ENCODE results near the gene ANO4.

The ANO4 gene

GRCh38 chr12:100843061-100843460 is 48.5 kb downstream of the ANO4 start:
- H3K27ac ChIP-seq (replicated peaks; ENCODE audit: low read length), result no peak overlapping the region
- no peak overlapping the region for H4K8ac ChIP-seq (ENCODE audit: low read depth, low read length)
- H2AK5ac ChIP-seq (ENCODE audit: low read depth, low read length), result no peak overlapping the region
- no CpG with 5 or more reads among the region's 2 CpGs for WGBS, 2 donors (ENCODE audit: extremely low coverage in 2 of 2, insufficient read length in 2 of 2, insufficient replicate concordance in 1 of 2)
- peaks cover 0 to 2% of the 10 kb centered on the region in 2 donors for H3K4me1 ChIP-seq (ENCODE audit: control insufficient read depth in 2 of 2, insufficient read depth in 1 of 2, low read depth in 1 of 2, low read length in 2 of 2)
- DNase-seq (ENCODE audit: low spot score), result no peak
- H3K4me2 ChIP-seq (ENCODE audit: insufficient read depth, low read length, poor library complexity, severe bottlenecking), result no peak overlapping the region
- no peak overlapping the region for H3K4me3 ChIP-seq (ENCODE audit: low read length in 2 of 2)
- no peaks in the 10 kb centered on the region for H3K79me1 ChIP-seq (ENCODE audit: low read depth, low read length)
- no peak overlapping the region for H2BK5ac ChIP-seq (ENCODE audit: low read length)
- no peak overlapping the region for H2BK15ac ChIP-seq (ENCODE audit: low read length)
- no peak overlapping the region for H2BK12ac ChIP-seq (ENCODE audit: low read length)
- no peak overlapping the region for H3K14ac ChIP-seq (ENCODE audit: low read length)
- H3K18ac ChIP-seq (ENCODE audit: low read length), result no peak overlapping the region
- H3K9ac ChIP-seq (ENCODE audit: low read depth, low read length, poor library complexity), result no peak overlapping the region
- H3K4ac ChIP-seq (ENCODE audit: low read length), result no peak overlapping the region
- H2AFZ ChIP-seq (ENCODE audit: low read length), result no peak overlapping the region
- no peaks in the 10 kb centered on the region for H3K9me3 ChIP-seq (replicated peaks in 1 of 2; ENCODE audit: control insufficient read depth in 2 of 2, insufficient read depth in 1 of 2, low read depth in 1 of 2, low read length in 2 of 2)
- H4K91ac ChIP-seq (ENCODE audit: low read depth, low read length, poor library complexity), result no peak overlapping the region
- H3K23ac ChIP-seq (ENCODE audit: low read depth, low read length, poor library complexity), result no peak overlapping the region
- H3K36me3 ChIP-seq (replicated peaks in 1 of 2; ENCODE audit: control insufficient read depth in 2 of 2, insufficient read depth in 2 of 2, low read length in 2 of 2), result no peaks in the 10 kb centered on the region
- no peaks in the 10 kb centered on the region for H3K27me3 ChIP-seq (ENCODE audit: control insufficient read depth in 3 of 3, insufficient read depth in 3 of 3, low read depth in 1 of 3, low read length in 3 of 3)
- no peak overlapping the region for H2BK120ac ChIP-seq (ENCODE audit: low read depth, low read length)

GRCh38 chr12:100845095-100845494 is 50.5 kb downstream of the ANO4 start:
- H4K8ac ChIP-seq (ENCODE audit: low read depth, low read length), result no peak overlapping the region
- H2BK5ac ChIP-seq (ENCODE audit: low read length), result no peak overlapping the region
- no peak overlapping the region for H2AK5ac ChIP-seq (ENCODE audit: low read depth, low read length)
- no peak overlapping the region for H2AFZ ChIP-seq (ENCODE audit: low read length)
- H3K4me1 ChIP-seq (ENCODE audit: control insufficient read depth in 2 of 2, insufficient read depth in 1 of 2, low read depth in 1 of 2, low read length in 2 of 2), result peaks cover 0 to 2% of the 10 kb centered on the region in 2 donors
- H3K14ac ChIP-seq (ENCODE audit: low read length), result no peak overlapping the region
- H3K36me3 ChIP-seq (replicated peaks in 1 of 2; ENCODE audit: control insufficient read depth in 2 of 2, insufficient read depth in 2 of 2, low read length in 2 of 2), result no peaks in the 10 kb centered on the region
- H2BK120ac ChIP-seq (ENCODE audit: low read depth, low read length), result no peak overlapping the region
- WGBS, 2 donors (ENCODE audit: extremely low coverage in 2 of 2, insufficient read length in 2 of 2, insufficient replicate concordance in 1 of 2), result no CpG with 5 or more reads among the region's 3 CpGs
- no peak overlapping the region for H3K23ac ChIP-seq (ENCODE audit: low read depth, low read length, poor library complexity)
- H3K27ac ChIP-seq (replicated peaks; ENCODE audit: low read length), result no peak overlapping the region
- H4K91ac ChIP-seq (ENCODE audit: low read depth, low read length, poor library complexity), result no peak overlapping the region
- DNase-seq (ENCODE audit: low spot score), result no peak
- H2BK15ac ChIP-seq (ENCODE audit: low read length), result no peak overlapping the region
- H3K27me3 ChIP-seq (ENCODE audit: control insufficient read depth in 3 of 3, insufficient read depth in 3 of 3, low read depth in 1 of 3, low read length in 3 of 3), result no peaks in the 10 kb centered on the region
- no peak overlapping the region for H3K4ac ChIP-seq (ENCODE audit: low read length)
- no peak overlapping the region for H2BK12ac ChIP-seq (ENCODE audit: low read length)
- H3K9ac ChIP-seq (ENCODE audit: low read depth, low read length, poor library complexity), result no peak overlapping the region
- H3K18ac ChIP-seq (ENCODE audit: low read length), result no peak overlapping the region
- H3K9me3 ChIP-seq (replicated peaks in 1 of 2; ENCODE audit: control insufficient read depth in 2 of 2, insufficient read depth in 1 of 2, low read depth in 1 of 2, low read length in 2 of 2), result no peaks in the 10 kb centered on the region
- H3K4me2 ChIP-seq (ENCODE audit: insufficient read depth, low read length, poor library complexity, severe bottlenecking), result no peak overlapping the region
- no peak overlapping the region for H3K4me3 ChIP-seq (ENCODE audit: low read length in 2 of 2)
- H3K79me1 ChIP-seq (ENCODE audit: low read depth, low read length), result no peaks in the 10 kb centered on the region

GRCh38 chr12:100851637-100852036 is 57.1 kb downstream of the ANO4 start:
- Histone ChIP-seq H3K4me1 (ENCODE audit: control insufficient read depth in 2 of 2, insufficient read depth in 1 of 2, low read depth in 1 of 2, low read length in 2 of 2) (no peaks in the 10 kb centered on the region), H3K14ac (ENCODE audit: low read length) (no peak overlapping the region), H3K79me1 (ENCODE audit: low read depth, low read length) (no peaks in the 10 kb centered on the region), H3K9ac (ENCODE audit: low read depth, low read length, poor library complexity) (no peak overlapping the region), H4K8ac (ENCODE audit: low read depth, low read length) (no peak overlapping the region), H3K36me3 (replicated peaks in 1 of 2; ENCODE audit: control insufficient read depth in 2 of 2, insufficient read depth in 2 of 2, low read length in 2 of 2) (no peaks in the 10 kb centered on the region), H3K4me2 (ENCODE audit: insufficient read depth, low read length, poor library complexity, severe bottlenecking) (no peak overlapping the region), H2BK15ac (ENCODE audit: low read length) (no peak overlapping the region), H2BK120ac (ENCODE audit: low read depth, low read length) (no peak overlapping the region), H2BK12ac (ENCODE audit: low read length) (no peak overlapping the region), H3K9me3 (replicated peaks in 1 of 2; ENCODE audit: control insufficient read depth in 2 of 2, insufficient read depth in 1 of 2, low read depth in 1 of 2, low read length in 2 of 2) (no peaks in the 10 kb centered on the region), H4K91ac (ENCODE audit: low read depth, low read length, poor library complexity) (no peak overlapping the region), H3K27ac (replicated peaks; ENCODE audit: low read length) (no peak overlapping the region), H2AFZ (ENCODE audit: low read length) (no peak overlapping the region), H3K4ac (ENCODE audit: low read length) (no peak overlapping the region), H3K27me3 (ENCODE audit: control insufficient read depth in 3 of 3, insufficient read depth in 3 of 3, low read depth in 1 of 3, low read length in 3 of 3) (no peaks in the 10 kb centered on the region), H3K4me3 (ENCODE audit: low read length in 2 of 2) (no peak overlapping the region), H2AK5ac (ENCODE audit: low read depth, low read length) (no peak overlapping the region), H2BK5ac (ENCODE audit: low read length) (no peak overlapping the region), H3K23ac (ENCODE audit: low read depth, low read length, poor library complexity) (no peak overlapping the region), H3K18ac (ENCODE audit: low read length) (no peak overlapping the region)
- WGBS, 2 donors (ENCODE audit: extremely low coverage in 2 of 2, insufficient read length in 2 of 2, insufficient replicate concordance in 1 of 2), result no CpG with 5 or more reads among the region's 3 CpGs
- no peak for DNase-seq (ENCODE audit: low spot score)

- H3K14ac ChIP-seq (ENCODE audit: low read length), result no peak overlapping the region
- H2AFZ ChIP-seq (ENCODE audit: low read length), result no peak overlapping the region
- H3K4me2 ChIP-seq (ENCODE audit: insufficient read depth, low read length, poor library complexity, severe bottlenecking), result no peak overlapping the region
- no peaks in the 10 kb centered on the region for H3K79me1 ChIP-seq (ENCODE audit: low read depth, low read length)
- H3K9me3 ChIP-seq (replicated peaks in 1 of 2; ENCODE audit: control insufficient read depth in 2 of 2, insufficient read depth in 1 of 2, low read depth in 1 of 2, low read length in 2 of 2), result no peaks in the 10 kb centered on the region
- no peak overlapping the region for H4K8ac ChIP-seq (ENCODE audit: low read depth, low read length)
- no peak overlapping the region for H3K4me3 ChIP-seq (ENCODE audit: low read length in 2 of 2)
- H3K9ac ChIP-seq (ENCODE audit: low read depth, low read length, poor library complexity), result no peak overlapping the region
- H2BK120ac ChIP-seq (ENCODE audit: low read depth, low read length), result no peak overlapping the region
- H2BK15ac ChIP-seq (ENCODE audit: low read length), result no peak overlapping the region
- no peak overlapping the region for H2BK12ac ChIP-seq (ENCODE audit: low read length)
- no peak for DNase-seq (ENCODE audit: low spot score)
- no peaks in the 10 kb centered on the region for H3K4me1 ChIP-seq (ENCODE audit: control insufficient read depth in 2 of 2, insufficient read depth in 1 of 2, low read depth in 1 of 2, low read length in 2 of 2)
- no peak overlapping the region for H3K18ac ChIP-seq (ENCODE audit: low read length)
- H3K27ac ChIP-seq (replicated peaks; ENCODE audit: low read length), result no peak overlapping the region
- WGBS, 2 donors (ENCODE audit: extremely low coverage in 2 of 2, insufficient read length in 2 of 2, insufficient replicate concordance in 1 of 2), result no CpG with 5 or more reads among the region's 4 CpGs
- H3K4ac ChIP-seq (ENCODE audit: low read length), result no peak overlapping the region
- no peak overlapping the region for H2BK5ac ChIP-seq (ENCODE audit: low read length)
- H3K36me3 ChIP-seq (replicated peaks in 1 of 2; ENCODE audit: control insufficient read depth in 2 of 2, insufficient read depth in 2 of 2, low read length in 2 of 2), result no peaks in the 10 kb centered on the region
- H4K91ac ChIP-seq (ENCODE audit: low read depth, low read length, poor library complexity), result no peak overlapping the region
- H2AK5ac ChIP-seq (ENCODE audit: low read depth, low read length), result no peak overlapping the region
- H3K27me3 ChIP-seq (ENCODE audit: control insufficient read depth in 3 of 3, insufficient read depth in 3 of 3, low read depth in 1 of 3, low read length in 3 of 3), result no peaks in the 10 kb centered on the region
- H3K23ac ChIP-seq (ENCODE audit: low read depth, low read length, poor library complexity), result no peak overlapping the region
These were observed 62.8 kb downstream of the ANO4 start for GRCh38 chr12:100857418-100857817.
